SKM-1 (cell line): ENCODE measurements around the gene HS3ST5.

Experiments
- DNase-seq: peaks from one replicate; lab custom pipeline; 2025; ENCODE audit not compliant: unreplicated experiment; lab: John Stamatoyannopoulos, UW

Gene HS3ST5

DNA sequence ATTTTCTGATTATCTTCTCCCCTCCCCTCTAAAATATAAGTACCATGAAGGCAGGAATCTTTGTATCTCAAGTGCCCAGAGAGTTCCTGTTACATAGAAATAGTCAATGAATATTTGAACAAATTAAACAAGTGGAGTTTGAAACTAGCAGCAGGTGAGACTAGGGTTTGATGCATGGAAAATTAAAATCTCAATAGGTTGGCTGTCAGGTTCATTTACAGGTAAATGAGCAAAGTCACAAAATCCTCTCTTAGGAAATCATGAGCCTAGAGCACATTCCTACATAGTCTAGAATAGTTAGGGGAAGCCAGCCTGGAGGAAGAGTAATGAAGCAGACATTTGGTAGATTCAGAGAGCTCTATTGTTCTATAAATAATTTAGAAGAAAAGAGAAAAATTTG is 140.4 kb downstream of the HS3ST5 start:
- no peak for DNase-seq

DNA sequence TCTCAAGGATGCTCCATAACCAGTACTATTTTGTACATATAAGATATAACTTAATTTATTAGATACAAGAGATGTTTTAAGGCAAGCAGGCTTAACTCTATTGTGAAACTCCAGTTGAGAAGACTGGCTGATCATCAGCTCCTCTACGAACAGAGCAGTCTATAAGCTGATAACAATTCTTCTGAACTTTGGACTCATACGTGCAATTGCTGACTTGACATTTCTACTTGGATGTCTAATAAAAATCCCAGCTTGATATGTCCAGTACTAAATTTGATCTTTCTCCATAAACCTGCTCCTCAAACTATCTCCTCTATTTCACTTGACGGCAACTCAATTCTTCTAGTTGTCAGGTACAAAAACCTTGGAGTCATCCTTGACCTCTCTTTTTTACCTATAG is 141.9 kb downstream of the HS3ST5 start:
- no peak for DNase-seq

DNA sequence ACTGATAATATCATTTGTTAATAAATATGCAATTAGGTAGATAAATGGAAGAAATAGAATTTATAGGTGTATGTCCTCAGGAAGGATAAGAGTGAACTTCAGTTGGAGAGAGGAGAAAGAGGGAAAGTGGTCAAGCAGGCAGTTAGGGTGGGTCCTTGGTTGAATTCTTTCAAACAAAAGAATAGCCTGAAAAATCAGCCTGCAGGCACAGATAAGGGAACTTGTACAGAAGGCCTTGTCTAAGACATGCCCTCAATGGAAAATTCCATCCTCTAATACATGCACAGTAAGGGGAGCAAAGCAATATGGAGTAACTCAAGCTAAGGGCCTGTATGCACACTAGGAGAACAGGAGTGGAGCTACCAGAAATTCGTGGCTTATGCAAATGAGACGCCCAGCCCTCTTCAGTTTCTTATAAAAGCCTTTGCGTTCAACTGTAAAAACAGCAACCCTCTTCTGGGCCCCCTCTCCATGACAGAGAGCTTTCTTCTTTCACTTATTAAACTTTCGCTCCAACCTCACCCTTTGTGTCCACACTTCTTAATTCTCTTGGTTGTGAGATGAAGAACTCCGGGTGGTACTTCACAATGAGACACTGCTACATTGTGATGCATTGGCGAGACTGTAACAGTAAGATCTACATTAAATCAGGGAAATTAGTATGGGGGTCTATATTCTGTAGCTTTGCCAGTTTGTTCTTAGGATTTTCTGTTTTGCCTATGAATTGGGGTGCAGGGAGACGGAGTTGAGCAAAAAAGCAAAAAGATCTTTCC is 147.0 kb downstream of the HS3ST5 start:
- DNase-seq: no peak

DNA sequence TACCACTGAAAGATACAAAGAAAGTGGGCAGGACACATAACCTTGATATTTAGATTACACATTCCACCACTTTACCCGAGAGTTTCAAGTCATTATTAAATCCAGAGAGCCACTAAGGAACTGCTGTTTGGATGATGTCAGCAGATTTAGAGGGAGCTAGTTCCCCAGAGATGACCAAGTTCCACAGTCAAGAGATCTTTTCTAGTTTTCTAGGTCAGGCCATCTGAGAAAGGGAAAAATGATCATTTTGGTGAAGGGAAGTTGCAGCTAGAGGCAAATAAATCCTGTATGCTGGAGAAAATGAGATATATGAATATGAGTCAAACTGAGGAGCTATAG is 147.8 kb downstream of the HS3ST5 start:
- DNase-seq: no peak

DNA sequence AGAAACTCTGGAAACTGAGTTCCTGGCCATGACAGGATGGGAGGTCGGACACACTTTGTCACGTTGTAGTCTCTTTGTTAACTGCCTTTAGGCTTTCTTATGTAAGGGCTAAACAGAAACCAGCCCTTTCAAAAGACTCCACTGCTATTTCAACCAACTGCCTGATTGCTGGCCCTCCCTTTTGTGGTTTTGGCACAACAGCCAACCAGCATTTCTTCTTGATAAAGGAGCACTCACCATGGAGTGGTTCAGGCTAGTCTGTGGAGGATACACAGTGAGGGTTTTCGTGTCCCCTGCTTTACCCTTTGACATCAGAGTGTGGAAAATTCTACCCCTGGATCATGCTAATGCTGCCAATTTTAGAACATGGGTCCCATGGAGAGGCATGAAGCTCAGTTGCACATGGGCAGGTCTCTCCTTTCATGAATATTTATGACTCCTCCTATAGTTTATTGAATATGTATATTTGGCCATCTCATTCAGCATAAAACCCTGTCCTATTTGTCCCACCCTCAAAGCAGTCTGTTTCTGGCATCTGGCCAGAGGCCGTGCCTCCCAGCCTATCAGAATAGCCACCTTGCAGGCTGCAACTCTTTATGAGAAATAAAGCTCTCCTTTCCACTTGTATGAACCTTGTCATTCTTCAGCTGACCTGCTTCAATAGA is 148.3 kb downstream of the HS3ST5 start:
- DNase-seq: no peak

DNA sequence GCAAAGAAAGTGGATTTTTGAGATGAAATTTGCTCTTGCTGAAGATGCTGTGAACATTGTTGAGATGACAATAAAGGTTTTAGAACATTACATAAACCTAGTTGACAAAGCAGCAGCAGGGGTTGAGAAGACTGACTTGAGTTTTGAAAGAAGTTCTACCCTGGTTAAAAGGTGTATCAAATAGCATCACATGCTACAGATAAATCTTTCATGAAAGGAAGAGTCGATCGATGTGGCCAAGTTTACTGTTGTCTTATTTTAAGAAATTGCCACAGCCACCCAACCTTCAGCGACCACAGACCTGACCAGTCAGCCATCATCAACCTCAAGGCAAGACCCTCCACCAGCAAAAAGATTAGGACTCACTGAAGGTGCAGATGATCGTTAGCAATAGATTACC is 155.3 kb downstream of the HS3ST5 start:
- no peak for DNase-seq

DNA sequence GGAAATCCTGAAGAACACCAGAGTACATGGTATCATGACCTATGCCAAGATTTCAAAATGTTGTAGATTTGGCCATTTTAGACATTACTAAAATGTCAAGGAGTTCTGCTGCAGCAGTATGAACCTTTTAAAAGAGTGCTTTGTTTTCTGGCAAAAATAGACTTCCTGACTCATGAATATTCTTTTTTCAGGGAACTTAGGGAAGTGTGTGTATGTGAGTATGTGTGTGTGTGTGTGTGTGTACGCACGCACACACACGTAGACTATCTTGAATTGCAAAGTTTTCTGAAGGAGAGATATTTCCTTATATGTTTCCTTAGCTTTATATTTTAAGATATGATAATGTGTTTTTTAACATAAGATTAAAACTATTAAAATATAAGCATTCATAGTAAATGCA is 161.2 kb downstream of the HS3ST5 start:
- no peak for DNase-seq

DNA sequence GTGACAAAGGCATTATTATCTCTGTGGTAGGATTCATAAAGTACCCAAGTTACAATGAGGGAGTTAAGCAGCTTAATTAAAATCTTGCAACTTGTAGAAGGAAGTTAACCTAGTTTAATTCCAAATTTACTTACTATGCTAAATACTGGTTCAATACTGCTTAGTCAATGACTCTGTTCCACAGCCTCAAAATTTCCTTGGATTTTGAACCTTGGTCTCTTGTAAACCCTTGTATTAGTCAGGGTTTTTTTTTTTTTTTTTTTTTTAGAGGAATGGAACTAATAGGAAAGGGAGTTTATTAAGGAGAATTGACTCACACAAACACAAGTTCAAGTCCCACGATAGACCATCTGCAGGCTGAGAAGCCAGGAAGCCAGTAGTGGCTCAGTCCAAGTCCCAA is 163.4 kb downstream of the HS3ST5 start:
- DNase-seq: no peak

DNA sequence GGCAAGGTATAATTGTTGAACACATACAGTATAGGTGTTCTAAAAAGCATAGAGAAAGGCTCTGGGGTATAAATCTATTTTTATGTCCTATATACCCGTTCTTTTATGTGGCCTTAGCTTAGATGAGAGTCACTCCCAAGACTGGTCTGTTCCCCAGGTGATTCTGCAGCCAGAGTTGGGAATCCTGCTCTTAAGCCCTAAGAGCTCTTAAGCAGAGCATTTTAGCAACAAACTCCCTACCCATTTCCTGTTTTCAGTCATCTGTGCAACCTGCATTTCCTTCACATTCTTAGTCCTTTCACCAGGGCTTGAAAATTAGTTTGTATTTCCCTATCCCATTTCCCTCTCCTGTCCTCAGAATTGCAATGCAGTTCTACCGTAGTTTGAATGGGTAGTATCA is 166.1 kb downstream of the HS3ST5 start:
- no peak for DNase-seq

DNA sequence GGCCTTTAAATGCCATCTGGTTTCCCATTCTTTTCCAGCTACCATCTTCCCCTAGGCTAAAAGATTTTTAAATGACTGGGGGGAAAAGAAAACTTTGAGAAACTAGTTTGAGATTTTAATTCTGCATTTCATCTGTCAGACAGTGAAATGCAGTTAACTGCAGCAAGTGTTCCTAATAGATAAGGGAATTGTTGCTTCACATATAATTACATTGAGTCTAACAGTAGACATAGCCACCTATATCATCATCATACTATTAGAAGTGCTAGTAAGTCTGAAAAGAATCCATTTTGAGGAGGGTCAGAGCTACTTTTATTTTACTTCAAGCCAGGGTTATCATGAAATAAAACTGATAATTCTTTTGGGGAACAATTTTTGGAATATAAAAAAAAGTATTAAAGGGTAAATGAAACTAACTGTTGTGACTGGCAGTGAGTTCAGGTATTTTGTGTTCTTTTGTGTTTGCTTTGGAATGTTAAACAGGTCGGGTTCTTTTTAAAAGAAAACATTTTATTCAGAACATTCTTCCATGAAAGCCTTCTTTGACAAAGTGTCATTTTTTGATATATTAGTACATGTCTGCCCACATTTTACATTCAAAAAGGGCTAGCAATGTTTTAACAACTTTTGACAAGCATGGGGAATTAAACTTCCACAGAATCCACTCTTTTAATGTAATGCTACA is 170.1 kb downstream of the HS3ST5 start:
- DNase-seq: no peak

DNA sequence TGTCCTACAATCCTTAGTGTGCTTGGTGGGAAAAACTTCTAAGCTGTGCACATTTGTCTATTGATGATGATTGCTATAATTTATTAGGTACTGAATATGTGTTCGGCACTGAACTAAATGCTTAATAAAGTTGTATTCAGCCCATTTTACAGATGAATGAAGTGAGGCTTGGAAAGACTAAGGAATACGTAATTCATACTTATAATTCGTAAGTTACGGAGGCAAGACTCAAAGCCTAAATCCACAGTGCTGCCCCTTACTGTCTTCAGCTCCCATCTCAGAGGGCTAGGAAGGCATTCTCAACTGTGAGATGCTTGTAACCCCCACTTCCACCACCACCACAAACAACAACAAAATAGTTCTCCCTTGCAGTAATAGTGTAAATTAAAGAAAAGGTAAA is 171.3 kb downstream of the HS3ST5 start:
- DNase-seq: no peak

DNA sequence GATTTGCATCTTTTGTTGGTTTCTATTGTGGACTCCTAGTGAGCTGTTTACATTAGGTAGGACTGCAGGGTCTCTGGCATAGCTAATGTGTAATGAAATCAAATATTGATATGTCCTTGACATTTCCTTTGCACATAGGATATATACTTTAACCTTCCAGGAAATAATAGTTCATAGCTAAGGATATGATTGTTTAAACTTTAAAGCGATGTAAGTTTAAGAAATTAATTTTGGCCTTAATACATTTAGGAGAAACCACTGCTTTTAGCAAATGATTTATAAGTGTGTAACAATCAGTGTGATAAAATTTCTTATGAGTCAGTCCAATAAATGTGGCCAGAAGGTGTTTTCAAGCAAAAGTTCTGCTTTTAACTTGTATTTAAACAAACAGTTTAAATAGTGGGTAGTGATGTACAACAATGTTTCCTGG is 171.8 kb downstream of the HS3ST5 start:
- DNase-seq: no peak

DNA sequence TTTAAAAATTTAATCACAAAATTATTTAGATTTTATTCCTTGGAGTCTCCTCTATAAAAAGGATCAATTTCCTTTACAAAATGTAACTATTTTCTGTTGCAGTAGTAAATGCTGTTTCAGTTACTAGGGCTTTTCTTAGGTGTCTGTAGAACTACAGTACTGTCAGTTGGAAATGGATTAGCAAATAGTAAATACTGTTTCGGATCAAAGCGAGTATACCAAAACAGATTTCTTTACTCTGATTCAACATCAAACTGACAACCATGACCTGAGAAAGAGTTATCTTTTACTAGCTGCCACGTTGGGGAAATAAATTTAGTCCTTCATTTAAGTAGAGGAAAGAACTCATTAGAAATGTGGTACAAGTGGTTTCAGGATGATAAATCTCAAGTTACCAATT is 172.5 kb downstream of the HS3ST5 start:
- DNase-seq: no peak

DNA sequence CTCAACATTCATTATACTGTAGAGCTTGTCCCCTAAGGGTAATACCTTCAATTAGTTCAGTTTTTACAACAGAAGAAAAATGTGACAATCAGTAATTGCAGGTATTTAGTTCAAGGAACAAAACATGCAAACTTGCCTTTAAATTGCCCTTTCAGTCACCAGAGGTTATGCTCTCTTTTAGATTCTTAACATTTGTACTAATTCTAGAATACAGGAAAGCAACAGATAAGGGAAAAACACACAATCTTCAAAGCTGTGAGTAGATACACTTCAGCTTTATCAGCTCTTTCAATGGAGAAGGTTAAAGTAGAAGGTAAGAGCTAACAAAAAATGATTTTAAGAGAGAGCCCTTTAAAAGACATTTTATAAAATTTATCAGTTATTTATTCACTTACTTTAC is 173.1 kb downstream of the HS3ST5 start:
- DNase-seq: no peak

DNA sequence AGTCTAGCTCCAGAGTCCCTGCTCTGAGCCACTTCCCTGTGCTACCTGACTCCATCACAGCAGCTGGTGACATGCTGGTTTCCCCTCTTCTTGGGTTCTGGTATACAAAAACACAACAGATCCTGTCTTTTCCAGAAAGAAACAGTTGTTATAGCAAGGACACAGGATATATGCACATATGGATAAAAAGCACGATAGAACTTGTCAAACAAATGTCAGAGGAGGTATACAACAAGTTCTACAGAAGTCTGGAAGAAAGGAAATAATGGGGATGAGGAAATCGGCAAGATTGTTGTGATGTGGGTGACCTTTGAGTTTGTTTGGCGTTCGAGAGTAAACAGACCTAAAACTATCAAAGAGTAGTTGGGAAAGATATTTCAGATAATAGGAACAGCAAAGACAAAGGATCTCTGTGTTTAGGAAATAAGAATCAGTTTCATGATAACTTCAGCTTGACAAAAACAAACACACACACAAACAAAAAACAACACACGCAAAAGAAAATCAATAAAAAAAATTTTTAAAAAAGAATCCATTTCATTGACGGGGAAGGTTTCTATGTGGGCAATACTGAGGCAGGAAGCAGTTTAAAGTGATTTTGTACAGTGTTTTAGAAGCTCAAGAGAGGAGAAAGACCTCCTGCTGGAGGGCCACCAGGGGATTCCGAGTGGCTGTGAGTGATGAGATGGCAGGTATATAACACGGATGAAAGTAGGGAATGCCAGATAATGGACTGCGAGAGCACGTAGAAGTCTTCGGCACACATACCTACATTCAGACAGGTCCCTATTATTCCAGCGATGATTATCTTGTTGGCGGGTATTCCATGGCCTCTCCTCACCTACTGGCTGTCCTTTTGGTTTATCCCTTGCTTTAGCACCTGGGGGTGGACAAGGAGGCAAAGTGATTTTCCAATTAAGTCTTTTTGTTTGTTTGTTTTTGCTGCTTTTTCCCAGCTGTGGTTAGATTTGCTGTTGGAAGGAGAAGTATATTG is 174.9 kb downstream of the HS3ST5 start:
- no peak for DNase-seq

DNA sequence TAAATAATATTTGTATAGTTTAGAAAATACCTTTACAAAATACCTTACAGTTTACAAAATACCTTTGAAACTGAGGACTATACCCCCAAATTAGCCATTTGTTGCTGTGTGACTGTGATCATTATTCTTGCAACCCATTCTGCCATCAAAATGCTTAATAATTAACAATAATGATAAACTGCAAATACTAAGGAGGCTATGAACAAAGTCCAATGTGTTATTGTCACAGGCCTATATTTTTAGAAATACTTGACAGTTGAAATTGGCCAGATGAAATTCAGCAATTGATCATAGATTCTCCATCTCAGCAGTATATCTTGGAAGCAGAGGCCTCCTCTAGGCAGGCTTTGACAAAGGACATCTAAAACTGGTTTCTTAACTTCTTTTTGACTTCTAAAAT is 178.6 kb downstream of the HS3ST5 start:
- DNase-seq: no peak

DNA sequence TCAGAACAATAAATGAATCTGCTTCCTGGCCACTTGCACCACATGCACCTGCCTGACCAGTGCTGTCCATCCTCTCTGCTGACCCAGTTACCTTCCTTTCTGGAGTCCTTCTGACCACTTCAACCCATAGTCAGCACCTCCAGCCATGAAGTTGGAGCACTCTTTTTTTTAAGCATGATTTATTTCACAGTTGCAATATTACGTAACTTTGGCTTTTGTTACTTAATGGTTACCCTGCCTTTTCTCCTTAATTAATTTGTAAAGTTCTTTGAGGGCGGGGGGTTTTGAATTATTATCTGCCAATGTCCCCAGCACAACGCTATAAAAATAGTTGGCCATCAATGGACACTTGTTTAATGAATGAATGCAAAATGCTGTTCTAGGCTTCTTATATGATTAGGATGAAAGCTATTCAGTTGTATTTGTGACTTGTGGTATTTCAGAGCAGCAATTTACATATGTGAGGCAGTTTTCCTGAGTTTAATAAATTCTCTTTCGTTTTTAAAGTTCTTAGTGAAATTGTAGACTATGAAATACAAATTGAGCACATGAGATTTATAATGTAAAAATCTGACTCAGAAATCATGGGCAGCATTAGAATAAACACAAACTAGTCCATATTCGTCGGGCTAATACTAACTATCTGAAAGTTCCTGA is 180.0 kb downstream of the HS3ST5 start:
- DNase-seq: no peak

DNA sequence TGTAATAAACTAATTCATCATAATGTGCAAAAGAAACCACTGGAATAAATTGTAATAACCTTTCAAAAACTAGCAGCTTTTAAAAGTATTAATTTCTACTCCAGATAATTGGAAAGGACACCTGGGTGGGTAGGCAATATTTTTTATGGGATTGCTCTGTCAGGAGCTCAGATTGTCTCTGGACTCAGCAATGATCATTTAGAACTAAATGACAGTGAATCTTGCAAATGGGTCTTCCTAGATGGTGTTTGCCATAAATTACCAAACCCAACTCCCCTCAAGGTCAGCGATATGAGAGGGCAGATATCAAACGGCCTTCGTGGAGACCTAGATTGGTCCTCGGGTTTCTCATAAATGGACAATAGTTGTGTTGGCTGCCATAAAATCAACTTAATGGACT is 181.9 kb downstream of the HS3ST5 start:
- no peak for DNase-seq

DNA sequence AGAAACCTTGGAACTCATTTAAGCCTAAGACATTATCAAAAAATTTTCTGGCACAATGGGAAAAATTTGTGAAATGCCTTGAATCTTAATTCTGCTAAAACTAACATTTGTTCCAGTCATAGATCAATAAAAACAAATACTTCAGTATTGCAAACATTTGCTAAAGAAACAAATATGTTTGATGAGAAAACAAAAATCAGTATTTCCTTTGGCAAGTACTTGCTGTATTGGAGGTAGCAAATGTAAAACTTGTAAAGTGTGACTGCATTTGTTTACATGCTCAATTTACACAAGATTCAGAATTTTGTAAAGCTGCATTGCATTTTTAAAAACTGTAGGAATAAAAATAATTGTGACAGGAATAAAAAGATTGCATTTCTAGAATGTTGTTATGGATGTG is 183.1 kb downstream of the HS3ST5 start:
- no peak for DNase-seq

DNA sequence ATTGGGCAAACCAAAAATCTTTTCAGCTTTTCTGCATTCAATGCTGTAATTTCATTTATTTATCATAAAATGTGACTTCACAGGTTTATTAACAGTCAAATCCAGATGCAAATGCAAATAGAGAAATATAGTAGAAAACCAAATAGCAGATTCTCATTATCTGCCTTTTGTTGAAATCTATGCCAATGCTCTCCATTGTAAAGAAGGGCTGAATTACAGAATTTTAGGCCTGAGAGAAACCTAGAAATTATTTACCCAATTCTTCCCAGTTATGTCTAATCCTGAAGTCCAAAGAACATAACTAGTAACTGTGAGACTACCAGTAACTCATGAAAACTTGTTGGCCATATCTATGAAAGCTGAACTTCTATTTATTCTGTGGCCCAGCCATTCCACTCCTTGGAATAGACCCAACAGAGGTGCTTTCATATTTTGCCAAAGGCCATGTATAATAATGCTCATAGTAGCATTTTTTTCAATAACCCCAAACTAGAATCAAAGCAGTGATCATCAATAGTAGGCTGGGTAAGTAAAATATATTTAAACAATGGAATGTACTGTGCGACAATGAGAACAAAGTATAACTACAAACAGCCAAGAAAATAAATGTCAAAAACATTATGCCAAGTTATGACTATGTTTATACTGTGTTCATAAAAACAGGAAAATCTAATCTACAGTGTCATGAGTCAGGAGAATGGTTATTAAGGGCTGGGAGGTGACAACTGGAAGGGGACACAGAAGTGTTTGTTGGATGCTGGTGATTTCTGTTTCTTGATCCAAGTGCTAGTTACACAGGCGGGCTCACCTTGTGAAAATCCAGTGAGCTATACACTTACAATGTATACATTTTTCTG is 183.8 kb downstream of the HS3ST5 start:
- DNase-seq: no peak
